Medulla oblongata (tissue), 1 donor: ENCODE measurements around the gene IGFBP1.
"Not testable (repeated sequence)": the region's sequence is repeated elsewhere in the genome, so short reads cannot be mapped to it uniquely, and the experiment has no call there.

Experiments used
- DNase-seq: peaks from one replicate; pipeline ENCODE4 v3.0.0-alpha.2; 2015; ENCODE audit errors: extremely low spot score

Gene IGFBP1

GRCh38 chr7:45888185-45888992 lies at the start of gene IGFBP1:
IGFBP1 (plus strand) TSS chr7:45888488; CDS start chr7:45888653, 165 bp downstream.
- no peak for DNase-seq

- not testable (repeated sequence) for DNase-seq
Measured at GRCh38 chr7:45838852-45839251, 49.4 kb upstream of the IGFBP1 start.

- not testable (repeated sequence) for DNase-seq
Measured at GRCh38 chr7:45841926-45842717, 46.2 kb upstream of the IGFBP1 start.

- not testable (repeated sequence) for DNase-seq
Measured at GRCh38 chr7:45846536-45846935, 41.8 kb upstream of the IGFBP1 start.

- DNase-seq: not testable (repeated sequence)
Measured at GRCh38 chr7:45848734-45849133, 39.6 kb upstream of the IGFBP1 start.

- DNase-seq: not testable (repeated sequence)
Measured at GRCh38 chr7:45852984-45853383, 35.3 kb upstream of the IGFBP1 start.

- not testable (repeated sequence) for DNase-seq
Measured at GRCh38 chr7:45853491-45853890, 34.8 kb upstream of the IGFBP1 start.

- not testable (repeated sequence) for DNase-seq
Measured at GRCh38 chr7:45855680-45856079, 32.6 kb upstream of the IGFBP1 start.

- not testable (repeated sequence) for DNase-seq
Measured at GRCh38 chr7:45856888-45857287, 31.4 kb upstream of the IGFBP1 start.

GRCh38 chr7:45863715-45864114 lies 24.6 kb upstream of the IGFBP1 start:
- no peak for DNase-seq

- DNase-seq: no peak
Measured at GRCh38 chr7:45865594-45866410, 22.5 kb upstream of the IGFBP1 start.

- DNase-seq: no peak
Measured at GRCh38 chr7:45867471-45867870, 20.8 kb upstream of the IGFBP1 start.

- no peak for DNase-seq
Measured at GRCh38 chr7:45869426-45869825, 18.9 kb upstream of the IGFBP1 start.

- no peak for DNase-seq
Measured at GRCh38 chr7:45872116-45873034, 15.9 kb upstream of the IGFBP1 start.

GRCh38 chr7:45873035-45873354 lies 15.3 kb upstream of the IGFBP1 start, which contains the start of gene CCDC201:
CCDC201 (minus strand) TSS chr7:45873082; CDS start chr7:45873007, 75 bp downstream.
- no peak for DNase-seq

- no peak for DNase-seq
Measured at GRCh38 chr7:45873355-45873754, 14.9 kb upstream of the IGFBP1 start.

GRCh38 chr7:45874408-45875131 lies 13.7 kb upstream of the IGFBP1 start:
- DNase-seq: no peak

- DNase-seq: no peak
Measured at GRCh38 chr7:45876519-45876918, 11.8 kb upstream of the IGFBP1 start.

- no peak for DNase-seq
Measured at GRCh38 chr7:45878457-45879144, 9.7 kb upstream of the IGFBP1 start.

GRCh38 chr7:45880433-45880860 lies 7.8 kb upstream of the IGFBP1 start:
- no peak for DNase-seq
